Measurements from ENCODE around the gene SFR1. TPM values are rescaled to one million over a fixed set of nuclear protein-coding genes. Genes with fewer than 3 reads are reported as not detected.

SFR1 gene
- total and polyA plus RNA-seq, 3 experiments from 2014 or later, result 13.6 to 15.5 (median 13.7) TPM

DNA sequence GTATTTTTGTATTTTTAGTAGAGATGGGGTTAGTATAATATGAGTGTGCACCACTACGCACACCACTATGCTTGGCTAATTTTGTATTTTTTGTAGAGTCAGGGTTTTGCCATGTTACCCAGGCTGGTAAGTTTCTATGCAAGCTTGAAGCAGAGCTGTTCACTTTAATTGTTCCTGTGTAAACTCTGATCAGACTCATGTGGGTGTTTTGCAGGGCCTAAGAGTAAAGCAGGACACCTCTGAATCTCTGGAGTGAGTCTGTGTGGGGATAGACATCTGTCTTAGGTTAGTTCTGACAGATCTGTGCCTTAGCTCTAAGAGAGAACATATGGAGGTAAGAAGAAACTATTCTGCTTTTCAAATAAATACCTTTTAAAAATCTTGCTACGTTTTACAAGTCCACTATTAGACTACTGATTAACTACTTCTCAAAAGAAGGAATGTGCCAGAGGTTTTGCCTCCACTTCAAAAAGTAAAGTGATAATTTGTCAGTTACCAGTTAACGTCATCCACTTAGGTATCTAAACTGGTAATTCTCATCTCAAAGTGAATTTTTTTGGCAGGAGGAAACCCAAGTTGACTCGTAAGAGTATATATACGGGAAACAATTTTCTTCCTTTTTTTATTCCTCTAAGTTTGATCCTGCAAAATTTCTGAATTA is 37.4 kb upstream of the SFR1 start:
- H3K27me3 ChIP-seq (ENCODE audit: insufficient read depth, low read length, poor library complexity, severe bottlenecking), result no peaks in the 10 kb centered on the region
- no peaks in the 10 kb centered on the region for H3K9me3 ChIP-seq (ENCODE audit: low read length)
- no peak overlapping the region for H3K4me3 ChIP-seq (ENCODE audit: low read length)
- POLR2A ChIA-PET, result no interaction called here
- H3K36me3 ChIP-seq (ENCODE audit: insufficient read depth, low read length), result no peaks in the 10 kb centered on the region
- H3K27me3 Mint-ChIP-seq, result peaks cover 0 to 5% of the 10 kb centered on the region in 2 donors
- H3K27ac Mint-ChIP-seq, result peak overlapping the region in 1 of 8 donors; percentile 48
- H3K4me3 Mint-ChIP-seq, result no peak overlapping the region
- H3K4me1 Mint-ChIP-seq, result no peaks in the 10 kb centered on the region
- H3K9me3 Mint-ChIP-seq, result no peaks in the 10 kb centered on the region
- DNase-seq, result no peak
- no peak overlapping the region for H3K27ac ChIP-seq (ENCODE audit: low read depth, low read length)
- no peaks in the 10 kb centered on the region for H3K4me1 ChIP-seq (ENCODE audit: insufficient read depth, low read length)
- H3K36me3 Mint-ChIP-seq, result no peaks in the 10 kb centered on the region
- CTCF ChIA-PET, result interaction anchor here (1.2 kb wide), 2 partner anchors 13 to 37 kb away, joined by 3 read pairs; partner anchors contain the start of gene SFR1

GRCh38 chr10:104085801-104086400 is 36.1 kb upstream of the SFR1 start, which contains the start of gene COL17A1:
Gene COL17A1, minus strand, starts transcription at chr10:104085880. Its CDS starts 5,207 bp downstream, at chr10:104080673.
- H3K36me3 Mint-ChIP-seq, result no peaks in the 10 kb centered on the region
- H3K36me3 ChIP-seq (ENCODE audit: insufficient read depth, low read length), result no peaks in the 10 kb centered on the region
- no peaks in the 10 kb centered on the region for H3K9me3 Mint-ChIP-seq
- ChIA-PET CTCF (no interaction called here), POLR2A (no interaction called here)
- no peak within 1 kb of the TSS for H3K4me3 Mint-ChIP-seq
- no peaks in the 10 kb centered on the region for H3K4me1 Mint-ChIP-seq
- peak within 1 kb of the TSS in 2 of 8 donors; percentile 7 to 52 for H3K27ac Mint-ChIP-seq
- no peak for DNase-seq
- peaks cover 0 to 7% of the 10 kb centered on the region in 2 donors for H3K27me3 Mint-ChIP-seq
- H3K4me3 ChIP-seq (ENCODE audit: low read length), result no peak within 1 kb of the TSS
- no peak within 1 kb of the TSS for H3K27ac ChIP-seq (ENCODE audit: low read depth, low read length)
- H3K27me3 ChIP-seq (ENCODE audit: insufficient read depth, low read length, poor library complexity, severe bottlenecking), result no peaks in the 10 kb centered on the region
- H3K4me1 ChIP-seq (ENCODE audit: insufficient read depth, low read length), result no peaks in the 10 kb centered on the region
- no peaks in the 10 kb centered on the region for H3K9me3 ChIP-seq (ENCODE audit: low read length)

GRCh38 chr10:104088239-104088638 is 33.7 kb upstream of the SFR1 start:
- H3K9me3 Mint-ChIP-seq, result no peaks in the 10 kb centered on the region
- CTCF ChIA-PET, result no interaction called here
- H3K36me3 ChIP-seq (ENCODE audit: insufficient read depth, low read length), result no peaks in the 10 kb centered on the region

GRCh38 chr10:104089621-104090020 is 32.4 kb upstream of the SFR1 start:
- CTCF ChIA-PET, result interaction anchor here (1.2 kb wide), 1 partner anchor 20 kb away, joined by 3 read pairs; no protein-coding TSS in a partner anchor
- Mint-ChIP-seq H3K4me3 (no peak overlapping the region), H3K4me1 (no peaks in the 10 kb centered on the region), H3K27me3 (peaks cover 0 to 10% of the 10 kb centered on the region in 2 donors), H3K9me3 (no peaks in the 10 kb centered on the region), H3K27ac (no peak overlapping the region), H3K36me3 (no peaks in the 10 kb centered on the region)
- Histone ChIP-seq H3K9me3 (ENCODE audit: low read length) (no peaks in the 10 kb centered on the region), H3K27me3 (ENCODE audit: insufficient read depth, low read length, poor library complexity, severe bottlenecking) (no peaks in the 10 kb centered on the region), H3K36me3 (ENCODE audit: insufficient read depth, low read length) (no peaks in the 10 kb centered on the region), H3K27ac (ENCODE audit: low read depth, low read length) (no peak overlapping the region), H3K4me3 (ENCODE audit: low read length) (no peak overlapping the region), H3K4me1 (ENCODE audit: insufficient read depth, low read length) (no peaks in the 10 kb centered on the region)
- POLR2A ChIA-PET, result no interaction called here
- no peak for DNase-seq

More at GRCh38 chr10:104088239-104088638, 33.7 kb upstream of the SFR1 start:
- H3K27ac ChIP-seq (ENCODE audit: low read depth, low read length), result no peak overlapping the region
- H3K27me3 ChIP-seq (ENCODE audit: insufficient read depth, low read length, poor library complexity, severe bottlenecking), result no peaks in the 10 kb centered on the region
- H3K4me3 ChIP-seq (ENCODE audit: low read length), result no peak overlapping the region
- no peak for DNase-seq
- no peaks in the 10 kb centered on the region for H3K9me3 ChIP-seq (ENCODE audit: low read length)
- POLR2A ChIA-PET, result no interaction called here
- no peaks in the 10 kb centered on the region for H3K4me1 ChIP-seq (ENCODE audit: insufficient read depth, low read length)
- H3K27ac Mint-ChIP-seq, result no peak overlapping the region
- no peaks in the 10 kb centered on the region for H3K36me3 Mint-ChIP-seq
- H3K4me1 Mint-ChIP-seq, result no peaks in the 10 kb centered on the region
- peaks cover 0 to 10% of the 10 kb centered on the region in 2 donors for H3K27me3 Mint-ChIP-seq
- no peak overlapping the region for H3K4me3 Mint-ChIP-seq

DNA sequence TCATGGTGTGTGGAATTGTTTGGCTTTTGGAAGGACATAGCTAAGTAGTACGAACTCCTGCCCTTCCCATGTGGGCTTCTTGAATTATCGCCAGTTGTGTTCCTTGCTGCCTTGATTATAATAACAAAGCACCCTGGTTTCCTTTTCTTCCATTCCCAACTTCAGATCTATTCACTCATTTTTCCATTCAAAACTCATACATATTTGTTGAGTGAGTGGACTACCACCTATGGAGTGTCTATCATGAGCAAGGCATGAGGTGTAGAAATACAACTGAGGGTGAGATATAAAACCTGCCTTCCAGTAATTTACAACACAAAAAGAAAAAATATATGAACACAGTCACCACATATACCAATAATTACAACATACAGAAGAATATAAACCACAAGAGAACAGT is 31.4 kb upstream of the SFR1 start:
- Mint-ChIP-seq H3K36me3 (no peaks in the 10 kb centered on the region), H3K4me3 (no peak overlapping the region), H3K4me1 (no peaks in the 10 kb centered on the region), H3K27ac (no peak overlapping the region), H3K9me3 (no peaks in the 10 kb centered on the region), H3K27me3 (peaks cover 1 to 10% of the 10 kb centered on the region in 2 donors)
- Histone ChIP-seq H3K27ac (ENCODE audit: low read depth, low read length) (no peak overlapping the region), H3K4me3 (ENCODE audit: low read length) (no peak overlapping the region), H3K9me3 (ENCODE audit: low read length) (no peaks in the 10 kb centered on the region), H3K4me1 (ENCODE audit: insufficient read depth, low read length) (no peaks in the 10 kb centered on the region), H3K36me3 (ENCODE audit: insufficient read depth, low read length) (no peaks in the 10 kb centered on the region), H3K27me3 (ENCODE audit: insufficient read depth, low read length, poor library complexity, severe bottlenecking) (no peaks in the 10 kb centered on the region)
- no peak for DNase-seq
- CTCF ChIA-PET, result no interaction called here
- POLR2A ChIA-PET, result no interaction called here

- H3K9me3 Mint-ChIP-seq, result peaks cover 0 to 3% (median 0%) of the 10 kb centered on the region in 5 donors
- H3K4me1 Mint-ChIP-seq, result no peaks in the 10 kb centered on the region
- H3K36me3 ChIP-seq (ENCODE audit: insufficient read depth, low read length), result no peaks in the 10 kb centered on the region
- no peak for DNase-seq
- ChIA-PET CTCF (no interaction called here), POLR2A (no interaction called here)
- no peak overlapping the region for H3K27ac Mint-ChIP-seq
- H3K9me3 ChIP-seq (ENCODE audit: low read length), result no peaks in the 10 kb centered on the region
- H3K27me3 ChIP-seq (ENCODE audit: insufficient read depth, low read length, poor library complexity, severe bottlenecking), result no peaks in the 10 kb centered on the region
- H3K4me3 ChIP-seq (ENCODE audit: low read length), result no peak overlapping the region
- H3K27me3 Mint-ChIP-seq, result peaks cover 1 to 22% of the 10 kb centered on the region in 2 donors
- no peak overlapping the region for H3K4me3 Mint-ChIP-seq
- H3K27ac ChIP-seq (ENCODE audit: low read depth, low read length), result no peak overlapping the region
- no peaks in the 10 kb centered on the region for H3K4me1 ChIP-seq (ENCODE audit: insufficient read depth, low read length)
- H3K36me3 Mint-ChIP-seq, result peaks cover 0 to 7% (median 0%) of the 10 kb centered on the region in 3 donors
These were observed 29.2 kb upstream of the SFR1 start for GRCh38 chr10:104092749-104093148.

DNA sequence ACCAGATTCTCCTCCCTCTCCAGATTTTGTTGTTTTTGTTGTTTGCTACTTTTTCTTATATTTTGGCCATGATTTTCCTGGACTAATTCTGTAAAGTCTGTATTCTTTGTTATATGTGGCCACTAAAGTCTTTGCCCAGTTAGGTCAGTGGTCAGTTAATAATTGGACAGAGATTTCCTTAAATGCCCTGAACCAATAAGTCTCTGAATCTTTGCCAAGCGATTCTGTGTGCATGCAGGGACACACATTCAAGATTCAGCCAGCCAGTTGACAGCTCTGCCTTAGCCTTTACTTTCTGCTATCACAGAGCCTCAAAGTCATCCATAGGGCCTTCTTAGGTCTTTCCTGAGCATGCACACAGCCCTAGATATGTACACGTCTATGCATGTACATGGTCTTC is 25.3 kb upstream of the SFR1 start:
- no peak for DNase-seq
- H3K4me1 ChIP-seq (ENCODE audit: insufficient read depth, low read length), result no peaks in the 10 kb centered on the region
- Mint-ChIP-seq H3K4me1 (no peaks in the 10 kb centered on the region), H3K27ac (no peak overlapping the region), H3K36me3 (peaks cover 0 to 7% (median 0%) of the 10 kb centered on the region in 3 donors), H3K4me3 (no peak overlapping the region), H3K27me3 (peaks cover 5 to 24% of the 10 kb centered on the region in 2 donors), H3K9me3 (peaks cover 0 to 3% (median 0%) of the 10 kb centered on the region in 5 donors)
- no peaks in the 10 kb centered on the region for H3K36me3 ChIP-seq (ENCODE audit: insufficient read depth, low read length)
- ChIA-PET POLR2A (no interaction called here), CTCF (no interaction called here)
- no peak overlapping the region for H3K27ac ChIP-seq (ENCODE audit: low read depth, low read length)
- no peak overlapping the region for H3K4me3 ChIP-seq (ENCODE audit: low read length)
- no peaks in the 10 kb centered on the region for H3K27me3 ChIP-seq (ENCODE audit: insufficient read depth, low read length, poor library complexity, severe bottlenecking)
- no peaks in the 10 kb centered on the region for H3K9me3 ChIP-seq (ENCODE audit: low read length)

- Histone ChIP-seq H3K27me3 (ENCODE audit: insufficient read depth, low read length, poor library complexity, severe bottlenecking) (no peaks in the 10 kb centered on the region), H3K4me3 (ENCODE audit: low read length) (no peak overlapping the region), H3K36me3 (ENCODE audit: insufficient read depth, low read length) (no peaks in the 10 kb centered on the region), H3K4me1 (ENCODE audit: insufficient read depth, low read length) (no peaks in the 10 kb centered on the region), H3K27ac (ENCODE audit: low read depth, low read length) (no peak overlapping the region), H3K9me3 (ENCODE audit: low read length) (no peaks in the 10 kb centered on the region)
- H3K36me3 Mint-ChIP-seq, result peaks cover 0 to 7% (median 0%) of the 10 kb centered on the region in 3 donors
- H3K4me3 Mint-ChIP-seq, result no peak overlapping the region
- ChIA-PET POLR2A (no interaction called here), CTCF (interaction anchor here (1.1 kb wide), 1 partner anchor 17 kb away, joined by 3 read pairs; no protein-coding TSS in a partner anchor)
- H3K4me1 Mint-ChIP-seq, result no peaks in the 10 kb centered on the region
- DNase-seq, result no peak
- no peak overlapping the region for H3K27ac Mint-ChIP-seq
- H3K9me3 Mint-ChIP-seq, result peaks cover 0 to 3% (median 0%) of the 10 kb centered on the region in 5 donors
- peaks cover 5 to 27% of the 10 kb centered on the region in 2 donors for H3K27me3 Mint-ChIP-seq
These were observed 23.5 kb upstream of the SFR1 start for GRCh38 chr10:104098358-104098925.

Measured in CD8-positive, alpha-beta memory T cell (primary cell).